ENCODE data around the gene CENPW. TPM values are rescaled to one million over a fixed set of nuclear protein-coding genes. Genes with fewer than 3 reads are reported as not detected.

Gene CENPW
- total and polyA plus RNA-seq, 2 experiments from 2014 or later = 16.5 to 303 TPM

DNA sequence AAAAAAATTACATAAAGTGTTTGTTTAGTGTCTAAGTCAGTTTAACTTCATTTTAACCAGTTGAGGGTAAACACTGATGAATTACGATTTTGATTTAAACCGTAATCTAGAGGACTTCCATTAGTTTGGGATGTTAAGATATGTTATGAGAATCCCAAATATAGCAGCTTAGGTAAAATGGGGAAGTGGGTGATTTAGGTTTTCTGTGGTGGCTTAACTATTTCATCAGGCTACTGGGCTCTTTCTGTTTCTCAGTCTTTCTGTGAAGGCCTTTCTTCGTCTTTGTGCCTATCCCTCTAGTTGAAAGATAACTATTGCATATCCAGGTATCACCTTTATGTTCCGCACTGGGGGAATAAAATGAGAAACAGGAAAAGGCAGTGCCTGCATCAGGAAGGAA is 27.9 kb downstream of the CENPW start:
- Mint-ChIP-seq H3K27me3 (ENCODE audit: insufficient read depth, low read depth, poor library complexity) (no peaks in the 10 kb centered on the region), H3K4me3 (no peak overlapping the region), H3K36me3 (ENCODE audit: low read depth) (peaks cover 6% of the 10 kb centered on the region; the same call in 1 of the 3 replicates), H3K4me1 (no peaks in the 10 kb centered on the region), H3K27ac (no peak overlapping the region), H3K9me3 (no peaks in the 10 kb centered on the region)
- Histone ChIP-seq H3K36me3 (ENCODE audit: insufficient read depth) (no peaks in the 10 kb centered on the region), H3K4me2 (no peak overlapping the region), H4K20me1 (replicated peaks; ENCODE audit: insufficient read depth) (no peaks in the 10 kb centered on the region; the same call in 1 of the 2 replicates), H3K79me2 (replicated peaks; ENCODE audit: insufficient read depth) (peaks cover 12% of the 10 kb centered on the region; the same call in 1 of the 2 replicates), H3K4me3 (no peak overlapping the region), H2AFZ (no peak overlapping the region), H3K4me1 (ENCODE audit: insufficient read depth) (no peaks in the 10 kb centered on the region), H3F3A (replicated peaks; ENCODE audit: low read depth) (no peaks in the 10 kb centered on the region), H3K9me2 (ENCODE audit: insufficient read depth) (no peaks in the 10 kb centered on the region), H3K27ac (ENCODE audit: low read depth) (no peak overlapping the region), H3K27me3 (ENCODE audit: insufficient read depth) (no peaks in the 10 kb centered on the region)
- no peak for ATAC-seq
- TF ChIP-seq POLR2AphosphoS5 (IDR thresholded peaks at IDR 0.05; ENCODE audit: low read depth) (no peak), ETS1 (IDR thresholded peaks at IDR 0.05) (no peak), EZH2 (IDR thresholded peaks at IDR 0.05; ENCODE audit: low read depth, unreplicated experiment) (no peak), CTCF (conservative IDR thresholded peaks at IDR 0.05; ENCODE audit: low read depth in 2 of 2) (no peak)
- DNase-seq (ENCODE audit: low spot score) = no peak

DNA sequence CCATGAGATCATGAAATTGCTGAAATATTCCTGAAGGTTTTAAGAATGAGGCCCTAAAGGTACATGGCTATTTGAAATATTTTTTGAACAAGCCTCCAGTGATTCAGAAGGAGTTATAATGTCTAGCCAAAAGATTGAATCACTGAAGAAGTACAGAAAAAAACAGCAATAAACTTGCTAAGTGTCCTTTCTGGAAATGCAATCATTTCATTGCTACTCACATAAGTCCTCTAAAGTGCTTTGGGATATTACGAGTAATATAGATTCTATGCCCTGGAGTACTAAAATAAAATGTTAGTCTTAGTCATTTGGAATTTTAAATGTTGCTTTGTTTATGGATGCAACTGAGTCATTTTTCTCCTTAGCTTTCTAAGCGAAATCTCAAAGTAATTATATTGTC is 32.7 kb downstream of the CENPW start:
- no peak overlapping the region for H3K4me2 ChIP-seq
- Mint-ChIP-seq H3K4me3 (no peak overlapping the region), H3K27me3 (ENCODE audit: insufficient read depth, low read depth, poor library complexity) (no peaks in the 10 kb centered on the region), H3K4me1 (peaks cover 8% of the 10 kb centered on the region; the same call in 2 of the 3 replicates), H3K36me3 (ENCODE audit: low read depth) (peaks cover 11% of the 10 kb centered on the region; the same call in 2 of the 3 replicates), H3K27ac (no peak overlapping the region), H3K9me3 (no peaks in the 10 kb centered on the region)
- H3K36me3 ChIP-seq (ENCODE audit: insufficient read depth) = no peaks in the 10 kb centered on the region
- no peaks in the 10 kb centered on the region for H3K4me1 ChIP-seq (ENCODE audit: insufficient read depth)
- H2AFZ ChIP-seq = no peak overlapping the region
- DNase-seq (ENCODE audit: low spot score) (no peak), ATAC-seq (no peak)
- H3K27me3 ChIP-seq (ENCODE audit: insufficient read depth) = no peaks in the 10 kb centered on the region
- H3K9me2 ChIP-seq (ENCODE audit: insufficient read depth) = 0 out of 2 replicates have a peak, but pooled peaks cover 4% of the 10 kb centered on the region
- H3K4me3 ChIP-seq = no peak overlapping the region
- peaks cover 12% of the 10 kb centered on the region; the same call in 1 of the 2 replicates for H3K79me2 ChIP-seq (replicated peaks; ENCODE audit: insufficient read depth)
- H4K20me1 ChIP-seq (replicated peaks; ENCODE audit: insufficient read depth) = no peaks in the 10 kb centered on the region; the same call in 1 of the 2 replicates
- H3F3A ChIP-seq (replicated peaks; ENCODE audit: low read depth) = no peaks in the 10 kb centered on the region
- no peak overlapping the region for H3K27ac ChIP-seq (ENCODE audit: low read depth)
- TF ChIP-seq JUNB (IDR thresholded peaks at IDR 0.05; ENCODE audit: unreplicated experiment) (no peak), STAT1 (IDR thresholded peaks at IDR 0.05; ENCODE audit: unreplicated experiment) (no peak), CREB1 (CRISPR knock-in tag; IDR thresholded peaks at IDR 0.05; ENCODE audit: low read depth) (no peak), EZH2phosphoT487 (IDR thresholded peaks at IDR 0.05; ENCODE audit: unreplicated experiment) (no peak), NANOG (IDR thresholded peaks at IDR 0.05; ENCODE audit: borderline replicate concordance) (no peak), ZNF462 (CRISPR knock-in tag; IDR thresholded peaks at IDR 0.05) (no peak), POLR2AphosphoS5 (IDR thresholded peaks at IDR 0.05; ENCODE audit: low read depth) (no peak), ZNF114 (CRISPR knock-in tag; IDR thresholded peaks at IDR 0.05) (no peak), EZH2 (IDR thresholded peaks at IDR 0.05; ENCODE audit: low read depth, unreplicated experiment) (no peak), ETS1 (IDR thresholded peaks at IDR 0.05) (no peak), ZNF331 (CRISPR knock-in tag; IDR thresholded peaks at IDR 0.05; ENCODE audit: low read depth) (no peak)
